Naive B cell (primary cell): ENCODE data around the gene TRPV3. TPM values are rescaled to one million over a fixed set of nuclear protein-coding genes. Genes with fewer than 3 reads are reported as not detected.

ENCODE experiments used
- polyA plus RNA-seq, 6 donors: library from polyadenylated mRNA; unstranded; fragments of 300-500 nt; fragmentation: Illumina TruSeq; gene quantifications; one replicate each; pipeline ENCODE4 v1.2.3, GENCODE V29; 2021; ENCODE audit warnings: low read depth in 6 of 6

Gene TRPV3
- polyA plus RNA-seq, 6 donors from 2014 or later = 0.19 to 0.21 TPM; not detected in 4

Other genes starting within 250 kb of the TRPV3 start
- gene OR3A2, start 171.5 kb downstream of the TRPV3 start, polyA plus RNA-seq = 1 to 10 TPM in 2 of 6 donors, not detected in 4; 1.2 TPM
- gene OR1E1, start 159.4 kb downstream of the TRPV3 start, polyA plus RNA-seq = not detected
- gene OR3A3, start 146.4 kb downstream of the TRPV3 start, polyA plus RNA-seq = not detected
- gene OR1E2, start 124.0 kb downstream of the TRPV3 start, polyA plus RNA-seq = not detected
- gene SPATA22, start 86.0 kb downstream of the TRPV3 start, polyA plus RNA-seq = not detected
- gene ASPA, start 81.8 kb downstream of the TRPV3 start, polyA plus RNA-seq = not detected
- gene TRPV1, start 51.6 kb upstream of the TRPV3 start, polyA plus RNA-seq = 1 to 10 TPM in 1 of 6 donors, under 1 TPM in 3, not detected in 2; 0.13 to 1.2 (median 0.52) TPM
- gene SHPK, start 78.4 kb upstream of the TRPV3 start, polyA plus RNA-seq = 1 to 10 TPM; 4.3 to 8.4 (median 6.6) TPM
- gene CTNS, start 78.9 kb upstream of the TRPV3 start, polyA plus RNA-seq = 10 to 100 TPM in 3 of 6 donors, 1 to 10 TPM in 3; 9.2 to 14.5 (median 10.2) TPM
- gene TAX1BP3, start 110.8 kb upstream of the TRPV3 start, polyA plus RNA-seq = 10 to 100 TPM; 37.1 to 56.5 (median 45.1) TPM
- 10 to 100 TPM; 38.9 to 83.4 (median 55.2) TPM for gene EMC6, start 111.0 kb upstream of the TRPV3 start, polyA plus RNA-seq
- gene P2RX5, start 138.3 kb upstream of the TRPV3 start, polyA plus RNA-seq = 100 to 1,000 TPM; 377 to 864 (median 638) TPM
- 1 to 10 TPM in 1 of 6 donors, under 1 TPM in 5; 0.19 to 2.3 (median 0.74) TPM for gene HASPIN, start 166.1 kb upstream of the TRPV3 start, polyA plus RNA-seq
- 100 to 1,000 TPM in 5 of 6 donors, 10 to 100 TPM in 1; 93.9 to 177 (median 158) TPM for gene ITGAE, start 243.4 kb upstream of the TRPV3 start, polyA plus RNA-seq